ENCODE data around the gene NFYC.
"Not testable (repeated sequence)": the region's sequence is repeated elsewhere in the genome, so short reads cannot be mapped to it uniquely, and the experiment has no call there.

Gene NFYC

GRCh38 chr1:40708750-40709099, 17.2 kb downstream of the NFYC start:
- FAIRE-seq = peak; percentile 47

- peak; percentile 59 for FAIRE-seq
Measured at GRCh38 chr1:40709100-40709801, 17.7 kb downstream of the NFYC start.

DNA sequence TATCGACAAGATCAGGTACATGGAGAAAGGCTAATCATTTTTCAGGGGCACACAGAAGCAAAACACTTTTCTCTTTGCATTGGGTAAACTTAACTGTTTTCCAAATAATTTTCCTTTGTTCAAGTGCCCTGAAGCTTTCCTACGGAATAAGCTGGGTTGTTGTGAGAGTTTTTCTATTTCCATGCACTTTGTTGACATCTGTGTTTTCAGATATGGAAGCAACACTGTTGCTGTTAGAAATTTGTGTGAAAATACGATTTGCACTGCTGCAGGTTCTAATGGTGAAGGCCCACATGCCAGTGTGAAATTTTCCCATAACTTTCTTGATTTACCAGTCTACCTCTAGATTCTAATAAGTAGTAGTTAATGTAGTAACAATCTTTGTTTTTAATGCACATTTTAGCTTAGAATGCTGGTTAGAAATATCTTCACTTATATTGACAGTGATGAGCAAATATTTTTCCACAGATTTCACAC, 18.3 kb downstream of the NFYC start:
- FAIRE-seq = no peak

DNA sequence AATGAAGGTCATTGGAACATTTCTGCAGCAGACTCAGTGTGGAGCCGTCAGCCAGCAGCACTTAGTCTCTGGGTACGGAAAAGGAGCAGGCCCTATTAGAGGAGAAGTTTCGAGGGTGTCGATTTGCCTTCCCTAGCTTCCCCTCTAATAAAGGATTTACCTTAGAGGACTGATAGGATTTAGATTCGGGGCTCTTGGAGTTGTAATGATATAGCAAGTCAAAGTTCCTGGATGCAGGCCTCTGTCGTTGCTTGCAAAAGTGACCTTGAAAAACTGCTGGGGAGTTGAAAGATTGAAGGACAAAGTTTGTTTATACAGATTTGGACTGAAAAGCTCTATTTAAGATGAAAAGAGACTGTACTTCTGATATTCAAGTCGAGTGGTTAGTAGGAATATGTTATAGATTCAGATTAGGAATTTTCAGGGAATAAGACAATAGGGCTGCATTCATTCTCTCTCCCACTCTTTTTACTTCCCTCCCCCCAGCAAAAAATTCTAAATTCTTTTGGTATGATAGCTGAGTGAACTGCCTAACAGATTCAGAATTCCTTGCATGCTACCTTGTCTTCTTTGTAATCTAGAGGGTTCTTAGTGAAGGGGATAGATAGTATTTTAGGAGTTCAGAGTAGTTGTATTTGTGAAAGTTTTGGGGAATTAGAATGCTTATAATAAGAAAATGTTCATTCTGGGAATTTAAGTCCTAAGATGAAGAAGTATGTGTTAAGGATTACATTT, 19.2 kb downstream of the NFYC start:
- no peak for FAIRE-seq

DNA sequence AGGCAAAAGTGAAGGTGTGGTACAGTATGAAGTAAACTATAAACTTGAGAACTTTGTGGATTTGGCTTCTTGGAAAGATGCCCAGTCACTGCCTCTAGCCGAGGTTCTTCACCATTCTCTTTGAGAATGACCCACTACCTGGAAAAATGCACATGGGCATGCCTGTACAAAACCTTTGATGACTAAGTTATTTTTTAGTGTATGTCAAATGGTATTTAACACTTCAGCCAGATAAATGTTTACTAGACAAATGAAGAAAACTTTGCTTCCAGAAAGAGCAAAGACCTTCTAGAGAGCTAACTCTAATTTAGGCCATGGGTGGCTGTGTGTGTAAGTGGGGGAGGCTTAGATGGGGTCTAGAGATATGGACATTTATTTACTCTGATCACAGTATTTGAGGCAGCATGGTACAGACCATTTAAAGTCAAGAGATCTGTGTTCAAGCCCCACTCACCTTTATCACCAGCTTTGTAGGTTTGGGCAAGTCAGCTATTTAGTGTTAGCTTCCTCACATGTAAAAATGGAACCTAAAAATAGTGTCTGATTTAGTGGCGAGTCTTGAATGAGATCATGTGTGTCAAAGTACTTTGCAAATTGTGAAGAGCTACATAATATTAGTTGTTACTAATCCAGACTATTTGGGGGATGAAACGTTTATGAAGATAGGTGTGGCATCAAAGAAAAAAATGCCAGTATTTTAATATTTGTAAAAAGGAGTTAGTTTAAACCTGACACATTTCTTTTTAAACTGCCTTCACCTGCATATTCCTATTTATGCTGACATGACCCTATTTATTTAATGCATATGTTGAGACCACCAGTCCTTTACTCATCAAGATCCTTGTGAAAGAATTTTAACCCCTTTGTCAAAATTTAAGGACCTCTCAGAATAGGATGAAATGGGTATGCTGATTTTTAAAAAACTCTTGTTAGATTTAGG, 20.2 kb downstream of the NFYC start:
- FAIRE-seq = no peak

DNA sequence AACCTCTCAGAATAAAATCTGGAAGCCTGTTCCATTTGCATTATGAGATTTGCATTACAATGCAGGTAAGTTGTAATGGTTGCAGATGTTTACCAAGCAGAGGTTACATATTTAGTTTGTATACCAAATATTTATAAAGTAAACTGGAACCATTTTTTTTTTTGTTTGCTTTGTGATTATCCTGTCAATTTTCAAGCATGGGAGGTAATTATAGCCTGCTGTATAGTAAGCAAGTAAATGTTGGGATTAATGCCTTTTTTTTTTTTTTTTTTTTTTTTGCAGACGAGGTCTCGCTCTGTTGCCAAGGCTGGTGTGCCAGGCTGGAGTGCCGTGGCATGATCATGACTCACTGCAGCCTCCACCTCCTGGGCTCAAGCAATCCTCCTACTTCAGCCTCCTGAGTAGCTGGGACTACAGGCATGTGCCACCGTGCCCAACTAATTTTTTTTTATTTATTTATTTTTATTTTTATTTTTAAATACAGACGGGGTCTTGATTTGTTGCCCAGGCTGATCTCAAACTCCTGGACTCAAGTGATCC, 21.0 kb downstream of the NFYC start:
- FAIRE-seq = no peak

- no peak for FAIRE-seq
Measured at GRCh38 chr1:40712997-40713396, 21.5 kb downstream of the NFYC start.

DNA sequence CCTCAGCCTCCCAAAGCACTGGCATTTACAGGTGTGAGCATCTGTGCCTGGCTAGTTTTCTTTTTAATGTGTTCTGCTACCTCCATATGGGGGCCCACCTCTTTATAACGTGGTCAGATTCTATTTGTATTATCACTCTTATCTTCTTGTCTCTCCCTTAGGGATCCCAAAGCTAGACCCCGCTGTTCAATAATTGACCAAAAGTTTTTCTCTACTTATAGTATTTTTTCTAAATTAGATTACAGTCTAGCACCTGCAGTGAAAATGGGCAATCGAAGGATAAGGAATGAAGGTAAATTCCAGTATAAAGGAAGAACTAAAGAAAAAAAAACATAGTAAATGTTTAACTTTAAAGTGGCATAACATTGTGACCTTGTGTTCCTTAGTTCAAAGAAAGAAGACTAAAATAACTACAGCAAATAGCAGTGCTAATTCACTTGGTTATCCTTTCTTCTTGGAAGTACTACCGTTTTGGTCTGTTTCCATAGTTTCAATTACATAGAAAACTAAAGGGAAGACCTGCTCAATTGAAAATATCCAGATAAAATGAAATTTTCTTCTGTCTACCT, 24.1 kb downstream of the NFYC start:
- no peak for FAIRE-seq

- no peak for FAIRE-seq
Measured at GRCh38 chr1:40717065-40717464, 25.6 kb downstream of the NFYC start.

GRCh38 chr1:40717955-40718354, 26.5 kb downstream of the NFYC start:
- FAIRE-seq = no peak

- no peak for FAIRE-seq
Measured at GRCh38 chr1:40720493-40720892, 29.0 kb downstream of the NFYC start.

DNA sequence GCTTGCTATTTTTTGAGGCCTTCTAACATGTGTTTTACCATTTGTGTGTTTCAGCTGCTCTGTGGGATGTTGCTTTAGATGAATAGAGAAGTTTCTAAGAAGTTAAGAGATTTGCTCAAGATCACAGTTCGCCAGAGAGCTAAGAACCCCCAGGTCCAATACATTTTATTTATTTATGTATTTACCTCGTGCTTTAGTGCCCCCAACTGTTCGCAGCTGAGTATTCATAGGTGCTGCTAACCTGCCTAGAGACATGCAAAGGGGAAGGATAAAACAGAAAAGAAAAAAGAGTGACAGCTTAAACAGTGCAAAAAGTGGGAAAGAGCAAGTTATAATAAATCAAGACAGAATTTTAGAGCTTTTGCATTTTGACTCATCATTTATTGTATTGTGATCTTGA, 31.1 kb downstream of the NFYC start:
- no peak for FAIRE-seq

DNA sequence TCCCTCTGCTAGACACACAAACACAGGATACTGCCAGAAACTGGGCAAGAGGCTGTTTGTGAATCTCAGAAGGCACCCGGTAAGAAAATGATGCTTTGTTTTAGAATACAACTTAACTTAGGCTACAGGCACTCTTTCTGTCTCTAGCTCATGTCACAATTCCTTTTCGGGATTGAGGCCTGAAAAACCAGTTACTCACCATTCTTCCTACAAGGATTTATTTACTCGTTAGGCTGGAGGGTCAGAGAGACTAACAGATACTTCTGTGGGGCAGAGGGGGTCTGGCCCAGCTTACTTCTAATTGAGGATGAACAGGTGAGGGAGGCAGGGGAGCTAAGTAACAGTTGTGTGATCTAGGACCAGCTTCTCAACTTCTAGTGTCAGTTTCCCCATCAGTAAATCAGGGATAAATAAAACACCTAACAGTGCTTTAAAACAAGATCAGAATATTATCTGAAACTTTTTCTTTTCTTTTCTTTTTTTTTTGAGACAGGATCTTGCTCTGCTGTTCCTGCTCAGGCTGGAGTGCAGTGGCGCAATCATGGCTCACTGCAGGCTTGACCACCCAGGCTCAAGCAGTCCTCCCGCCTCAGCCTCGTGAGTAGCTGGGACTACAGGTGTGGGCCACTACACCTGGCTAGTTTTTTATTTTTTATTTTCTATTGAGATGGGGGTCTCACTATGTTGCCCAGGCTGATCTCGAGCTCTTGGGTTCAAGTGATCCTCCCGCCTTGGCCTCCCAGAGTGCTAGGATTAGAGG, 31.9 kb downstream of the NFYC start:
- FAIRE-seq = no peak

DNA sequence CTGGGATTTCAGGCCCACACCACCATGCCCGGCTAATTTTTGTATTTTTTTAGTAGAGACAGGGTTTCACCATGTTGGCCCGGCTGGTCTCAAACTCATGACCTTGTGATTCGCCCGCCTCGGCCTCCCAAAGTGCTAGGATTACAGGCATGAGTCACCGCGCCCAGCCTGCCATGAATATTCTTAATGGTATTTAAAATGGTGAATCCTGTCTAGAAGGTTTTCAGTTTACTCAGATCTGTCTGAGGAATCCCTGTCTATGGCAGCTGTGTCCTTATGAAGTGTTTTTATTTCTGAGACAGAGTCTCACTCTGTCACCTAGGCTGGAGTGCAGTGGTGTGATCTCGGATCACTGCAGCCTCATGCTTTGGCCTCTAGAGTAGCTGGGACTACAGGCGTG, 36.2 kb downstream of the NFYC start:
- not testable (repeated sequence) for FAIRE-seq

DNA sequence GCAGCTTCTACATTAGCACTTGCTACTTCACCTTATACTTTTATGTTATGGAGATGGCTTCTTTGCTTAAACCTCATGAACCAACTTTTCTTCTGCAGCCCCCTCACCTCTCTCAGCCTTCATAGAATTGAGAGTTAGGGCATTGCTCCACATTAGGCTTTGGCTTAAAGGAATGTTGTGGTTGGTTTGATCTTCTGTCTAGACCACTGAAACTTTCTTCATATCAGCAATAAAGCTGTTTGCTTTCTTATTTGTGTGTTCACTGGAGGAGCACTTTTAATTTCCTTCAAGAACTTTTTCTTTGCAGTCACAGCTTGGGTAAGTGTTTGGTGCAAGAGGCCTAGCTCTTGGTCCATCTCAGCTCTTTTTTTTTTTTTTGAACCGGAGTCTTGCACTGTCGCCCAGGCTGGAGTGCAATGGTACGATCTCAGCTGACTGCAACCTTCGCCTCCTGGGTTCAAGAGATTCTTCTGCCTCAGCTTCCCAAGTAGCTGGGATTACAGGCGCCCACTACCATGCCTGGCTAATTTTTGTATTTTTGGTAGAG, 37.9 kb downstream of the NFYC start:
- FAIRE-seq = not testable (repeated sequence)

- FAIRE-seq = no peak
Measured at GRCh38 chr1:40732756-40733301, 41.3 kb downstream of the NFYC start.

DNA sequence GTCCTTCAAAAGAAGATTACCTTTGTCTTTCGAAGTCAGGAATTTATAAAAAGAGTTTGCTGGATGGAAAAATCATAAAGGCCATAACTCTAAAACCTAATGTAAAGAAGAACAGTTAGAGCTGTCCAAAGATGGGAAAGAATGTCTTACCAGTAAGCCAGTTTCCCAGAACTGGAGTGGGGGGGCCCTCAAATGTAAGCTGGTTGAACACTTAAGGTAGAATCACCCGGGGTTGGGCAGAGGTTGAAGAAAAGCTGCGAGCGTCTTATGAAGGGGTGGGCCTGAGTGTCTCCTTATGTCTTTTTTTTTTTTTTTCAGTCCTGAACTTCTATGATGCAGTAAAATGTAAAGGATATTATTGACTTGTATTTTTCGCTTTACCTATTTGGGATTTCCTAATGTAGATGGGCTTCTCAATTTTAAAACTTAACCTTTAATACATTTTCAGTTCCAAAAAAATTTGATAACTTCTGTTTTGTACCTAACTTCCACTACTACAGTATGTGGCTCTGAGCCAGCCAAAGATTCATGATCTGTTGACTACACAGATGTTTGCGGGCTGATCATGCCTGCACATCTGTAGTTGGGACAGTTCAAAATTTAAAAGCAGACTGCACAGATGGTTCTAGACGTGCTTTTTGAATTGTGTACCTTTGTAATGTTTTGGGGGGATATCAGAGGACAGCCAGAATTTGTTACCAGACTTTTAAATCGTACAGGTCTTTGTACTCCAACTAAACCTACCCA, 43.6 kb downstream of the NFYC start:
- no peak for FAIRE-seq

DNA sequence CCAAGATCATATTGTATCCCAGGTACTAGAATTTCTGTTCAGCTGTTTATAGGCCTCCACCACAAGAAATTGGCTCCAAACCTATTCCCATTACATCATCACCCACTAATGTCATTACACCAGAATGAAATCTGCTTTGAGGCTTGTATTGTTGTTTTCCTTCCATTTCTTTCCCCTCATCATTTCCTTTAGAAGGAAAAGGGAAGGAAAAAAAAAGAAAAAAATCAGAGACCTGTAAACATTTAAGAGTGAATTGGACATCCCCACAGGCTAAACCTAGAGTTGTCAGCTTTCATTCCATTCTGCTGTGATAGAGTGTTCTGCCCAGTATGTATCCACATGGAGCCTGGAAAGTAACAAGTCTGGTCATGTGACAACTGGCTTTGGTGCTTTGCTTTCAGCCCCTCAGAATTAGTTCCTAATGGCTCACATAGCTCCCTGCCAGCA, 44.6 kb downstream of the NFYC start:
- FAIRE-seq = no peak

GRCh38 chr1:40738831-40739230, 47.3 kb downstream of the NFYC start:
- FAIRE-seq = no peak

GRCh38 chr1:40739455-40740008, 48.0 kb downstream of the NFYC start:
- no peak for FAIRE-seq

Data from A204.1 (cell line).